ENCODE results near the gene LRP1-AS.

Gene LRP1-AS

GRCh38 chr12:57161491-57161890, 14.1 kb upstream of the LRP1-AS start:
- peak overlapping the region; percentile 28 for H3K27ac Mint-ChIP-seq
- H3K4me3 Mint-ChIP-seq: no peak overlapping the region
- H3K36me3 Mint-ChIP-seq (ENCODE audit: low read depth): peaks cover 75% of the 10 kb centered on the region
- H3K9me3 Mint-ChIP-seq: no peaks in the 10 kb centered on the region
- no peaks in the 10 kb centered on the region for H3K27me3 Mint-ChIP-seq (ENCODE audit: low read depth, poor library complexity)
- TF ChIP-seq, protein P1, sequence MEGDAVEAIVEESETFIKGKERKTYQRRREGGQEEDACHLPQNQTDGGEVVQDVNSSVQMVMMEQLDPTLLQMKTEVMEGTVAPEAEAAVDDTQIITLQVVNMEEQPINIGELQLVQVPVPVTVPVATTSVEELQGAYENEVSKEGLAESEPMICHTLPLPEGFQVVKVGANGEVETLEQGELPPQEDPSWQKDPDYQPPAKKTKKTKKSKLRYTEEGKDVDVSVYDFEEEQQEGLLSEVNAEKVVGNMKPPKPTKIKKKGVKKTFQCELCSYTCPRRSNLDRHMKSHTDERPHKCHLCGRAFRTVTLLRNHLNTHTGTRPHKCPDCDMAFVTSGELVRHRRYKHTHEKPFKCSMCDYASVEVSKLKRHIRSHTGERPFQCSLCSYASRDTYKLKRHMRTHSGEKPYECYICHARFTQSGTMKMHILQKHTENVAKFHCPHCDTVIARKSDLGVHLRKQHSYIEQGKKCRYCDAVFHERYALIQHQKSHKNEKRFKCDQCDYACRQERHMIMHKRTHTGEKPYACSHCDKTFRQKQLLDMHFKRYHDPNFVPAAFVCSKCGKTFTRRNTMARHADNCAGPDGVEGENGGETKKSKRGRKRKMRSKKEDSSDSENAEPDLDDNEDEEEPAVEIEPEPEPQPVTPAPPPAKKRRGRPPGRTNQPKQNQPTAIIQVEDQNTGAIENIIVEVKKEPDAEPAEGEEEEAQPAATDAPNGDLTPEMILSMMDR (IDR thresholded peaks at IDR 0.05): no peak
- peaks cover 50% of the 10 kb centered on the region for H3K4me1 Mint-ChIP-seq
- no peak for DNase-seq

- Mint-ChIP-seq H3K27ac (no peak overlapping the region), H3K36me3 (ENCODE audit: low read depth) (peaks cover 72% of the 10 kb centered on the region), H3K4me3 (no peak overlapping the region), H3K9me3 (no peaks in the 10 kb centered on the region), H3K4me1 (peaks cover 50% of the 10 kb centered on the region), H3K27me3 (ENCODE audit: low read depth, poor library complexity) (no peaks in the 10 kb centered on the region)
- no peak for DNase-seq
- TF ChIP-seq, protein P1 (IDR thresholded peaks at IDR 0.05): no peak
Measured at GRCh38 chr12:57160741-57161140, 13.3 kb upstream of the LRP1-AS start.

GRCh38 chr12:57160040-57160439, 12.6 kb upstream of the LRP1-AS start:
- TF ChIP-seq, protein P1 (IDR thresholded peaks at IDR 0.05): no peak
- Mint-ChIP-seq H3K4me3 (peak overlapping the region; percentile 37), H3K9me3 (no peaks in the 10 kb centered on the region), H3K36me3 (ENCODE audit: low read depth) (peaks cover 74% of the 10 kb centered on the region), H3K4me1 (peaks cover 50% of the 10 kb centered on the region), H3K27me3 (ENCODE audit: low read depth, poor library complexity) (no peaks in the 10 kb centered on the region), H3K27ac (peak overlapping the region; percentile 95)
- DNase-seq: no peak

GRCh38 chr12:57159311-57159710, 11.9 kb upstream of the LRP1-AS start:
- Mint-ChIP-seq H3K27me3 (ENCODE audit: low read depth, poor library complexity) (no peaks in the 10 kb centered on the region), H3K4me3 (no peak overlapping the region), H3K27ac (peak overlapping the region; percentile 87), H3K9me3 (no peaks in the 10 kb centered on the region), H3K36me3 (ENCODE audit: low read depth) (peaks cover 74% of the 10 kb centered on the region), H3K4me1 (peaks cover 50% of the 10 kb centered on the region)
- TF ChIP-seq, protein P1 (IDR thresholded peaks at IDR 0.05): no peak
- DNase-seq: no peak

GRCh38 chr12:57158665-57159064, 11.2 kb upstream of the LRP1-AS start:
- H3K27me3 Mint-ChIP-seq (ENCODE audit: low read depth, poor library complexity): no peaks in the 10 kb centered on the region
- peaks cover 73% of the 10 kb centered on the region for H3K36me3 Mint-ChIP-seq (ENCODE audit: low read depth)
- H3K9me3 Mint-ChIP-seq: no peaks in the 10 kb centered on the region
- no peak overlapping the region for H3K27ac Mint-ChIP-seq
- DNase-seq: no peak
- TF ChIP-seq, protein P1 (IDR thresholded peaks at IDR 0.05): no peak
- peaks cover 50% of the 10 kb centered on the region for H3K4me1 Mint-ChIP-seq
- H3K4me3 Mint-ChIP-seq: no peak overlapping the region

- Mint-ChIP-seq H3K4me1 (peaks cover 50% of the 10 kb centered on the region), H3K27me3 (ENCODE audit: low read depth, poor library complexity) (no peaks in the 10 kb centered on the region), H3K27ac (no peak overlapping the region), H3K4me3 (no peak overlapping the region), H3K36me3 (ENCODE audit: low read depth) (peaks cover 75% of the 10 kb centered on the region), H3K9me3 (no peaks in the 10 kb centered on the region)
- no peak for DNase-seq
- TF ChIP-seq, protein P1 (IDR thresholded peaks at IDR 0.05): no peak
Measured at GRCh38 chr12:57158186-57158585, 10.8 kb upstream of the LRP1-AS start.
